HEK293 (cell line): ENCODE results near the gene ANO9.

ENCODE experiments used
- GLI4 ChIP-seq: fragments of 450-650 bp; formaldehyde crosslinking; IDR thresholded peaks from 2 replicates; pipeline ENCODE4 v1.5.1; 2016; ENCODE audit warnings: missing biosample characterization, missing genetic modification characterization
- KLF16 ChIP-seq: fragments of 450-650 bp; formaldehyde crosslinking; IDR thresholded peaks from 2 replicates; pipeline ENCODE4 v1.5.1; 2017; ENCODE audit warnings: missing biosample characterization, missing genetic modification characterization
- OVOL3 ChIP-seq: fragments of 450-650 bp; formaldehyde crosslinking; IDR thresholded peaks from 2 replicates; pipeline ENCODE4 v1.5.1; 2016; ENCODE audit warnings: missing biosample characterization, missing genetic modification characterization
- RBAK ChIP-seq: fragments of 450-650 bp; formaldehyde crosslinking; IDR thresholded peaks from 2 replicates; pipeline ENCODE4 v1.5.1; 2016; ENCODE audit warnings: missing biosample characterization, missing genetic modification characterization
- SP3 ChIP-seq: fragments of 450-650 bp; formaldehyde crosslinking; IDR thresholded peaks from 2 replicates; pipeline ENCODE4 v1.5.1; 2016; ENCODE audit warnings: missing biosample characterization, missing genetic modification characterization
- ZBTB7A ChIP-seq: fragments of 450-650 bp; formaldehyde crosslinking; IDR thresholded peaks from 2 replicates; pipeline ENCODE4 v1.5.1; 2016; ENCODE audit warnings: low read depth, missing biosample characterization, missing genetic modification characterization
- ZEB2 ChIP-seq: fragments of 450-650 bp; formaldehyde crosslinking; IDR thresholded peaks from 2 replicates; pipeline ENCODE4 v1.5.1; 2016; ENCODE audit warnings: missing biosample characterization, missing genetic modification characterization
- ZNF121 ChIP-seq: fragments of 450-650 bp; formaldehyde crosslinking; IDR thresholded peaks from 2 replicates; pipeline ENCODE4 v1.5.1; 2016; ENCODE audit warnings: missing biosample characterization, missing genetic modification characterization
- ZNF146 ChIP-seq: fragments of 450-650 bp; formaldehyde crosslinking; IDR thresholded peaks from 2 replicates; pipeline ENCODE4 v1.5.1; 2016; ENCODE audit warnings: missing biosample characterization, missing genetic modification characterization
- ZNF169 ChIP-seq: fragments of 450-650 bp; formaldehyde crosslinking; IDR thresholded peaks from 2 replicates; pipeline ENCODE4 v1.5.1; 2016; ENCODE audit warnings: missing biosample characterization, missing genetic modification characterization
- ZNF175 ChIP-seq: fragments of 450-650 bp; formaldehyde crosslinking; IDR thresholded peaks from 2 replicates; pipeline ENCODE4 v1.5.1; 2016; ENCODE audit warnings: missing biosample characterization, missing genetic modification characterization
- ZNF2 ChIP-seq: fragments of 450-650 bp; formaldehyde crosslinking; IDR thresholded peaks from 2 replicates; pipeline ENCODE4 v1.5.1; 2016; ENCODE audit warnings: missing biosample characterization, missing genetic modification characterization
- ZNF311 ChIP-seq: fragments of 450-650 bp; formaldehyde crosslinking; IDR thresholded peaks from 2 replicates; pipeline ENCODE4 v1.5.1; 2017; ENCODE audit warnings: missing biosample characterization, missing genetic modification characterization, borderline replicate concordance
- ZNF324 ChIP-seq: fragments of 450-650 bp; formaldehyde crosslinking; IDR thresholded peaks from 2 replicates; pipeline ENCODE4 v1.5.1; 2016; ENCODE audit warnings: missing biosample characterization, missing genetic modification characterization
- ZNF350 ChIP-seq: fragments of 450-650 bp; formaldehyde crosslinking; IDR thresholded peaks from 2 replicates; pipeline ENCODE4 v1.5.0; 2017; ENCODE audit warnings: missing biosample characterization, mild to moderate bottlenecking, missing genetic modification characterization
- ZNF394 ChIP-seq: fragments of 450-650 bp; formaldehyde crosslinking; IDR thresholded peaks from 2 replicates; pipeline ENCODE4 v1.5.1; 2016; ENCODE audit warnings: missing biosample characterization, missing genetic modification characterization, mild to moderate bottlenecking, moderate library complexity, borderline replicate concordance
- ZNF404 ChIP-seq: fragments of 450-650 bp; formaldehyde crosslinking; IDR thresholded peaks from 2 replicates; pipeline ENCODE4 v1.5.1; 2017; ENCODE audit warnings: missing biosample characterization, missing genetic modification characterization
- ZNF473 ChIP-seq: fragments of 450-650 bp; formaldehyde crosslinking; IDR thresholded peaks from 2 replicates; pipeline ENCODE4 v1.5.1; 2017; ENCODE audit warnings: missing biosample characterization, missing genetic modification characterization
- ZNF555 ChIP-seq: fragments of 450-650 bp; formaldehyde crosslinking; conservative IDR thresholded peaks from 2 replicates; pipeline ENCODE4 v1.5.1; 2017; ENCODE audit warnings: missing biosample characterization, mild to moderate bottlenecking, missing genetic modification characterization, inconsistent platforms
- ZNF600 ChIP-seq: fragments of 450-650 bp; formaldehyde crosslinking; IDR thresholded peaks from 2 replicates; pipeline ENCODE4 v1.5.1; 2016; ENCODE audit warnings: missing biosample characterization, missing genetic modification characterization
- ZNF626 ChIP-seq: fragments of 450-650 bp; sonication (Bioruptor Pico); formaldehyde crosslinking; IDR thresholded peaks from 2 replicates; pipeline ENCODE4 v1.5.1; 2018; ENCODE audit warnings: missing biosample characterization, missing genetic modification characterization, inconsistent platforms
- ZNF664 ChIP-seq: fragments of 450-650 bp; formaldehyde crosslinking; IDR thresholded peaks from 2 replicates; pipeline ENCODE4 v1.5.1; 2016; ENCODE audit warnings: missing biosample characterization, missing genetic modification characterization
- ZNF677 ChIP-seq: fragments of 450-650 bp; IDR thresholded peaks from 2 replicates; pipeline ENCODE4 v1.5.0; 2018; ENCODE audit warnings: missing biosample characterization, mild to moderate bottlenecking, missing genetic modification characterization, moderate library complexity
- ZNF747 ChIP-seq: fragments of 450-650 bp; formaldehyde crosslinking; IDR thresholded peaks from 2 replicates; pipeline ENCODE4 v1.5.1; 2016; ENCODE audit warnings: missing biosample characterization, missing genetic modification characterization
- ZNF776 ChIP-seq: fragments of 450-650 bp; formaldehyde crosslinking; IDR thresholded peaks from 2 replicates; pipeline ENCODE4 v1.5.0; 2017; ENCODE audit warnings: missing biosample characterization, missing genetic modification characterization, borderline replicate concordance
- ZNF791 ChIP-seq: fragments of 450-650 bp; formaldehyde crosslinking; IDR thresholded peaks from 2 replicates; pipeline ENCODE4 v1.5.1; 2016; ENCODE audit warnings: missing biosample characterization, missing genetic modification characterization
- ZSCAN23 ChIP-seq: fragments of 450-650 bp; formaldehyde crosslinking; IDR thresholded peaks from 2 replicates; pipeline ENCODE4 v1.5.1; 2016; ENCODE audit warnings: missing biosample characterization, missing genetic modification characterization
- TF ChIP-seq, protein P1 (sequence below): fragments of 450-650 bp; formaldehyde crosslinking; IDR thresholded peaks from 2 replicates; pipeline ENCODE4 v1.5.1; 2016; ENCODE audit warnings: missing biosample characterization, missing genetic modification characterization
- TF ChIP-seq, protein P2 (sequence below): fragments of 450-650 bp; formaldehyde crosslinking; IDR thresholded peaks from 2 replicates; pipeline ENCODE4 v1.5.1; 2017; ENCODE audit warnings: missing biosample characterization, missing genetic modification characterization
- TF ChIP-seq, protein P3 (sequence below): fragments of 450-650 bp; formaldehyde crosslinking; IDR thresholded peaks from 2 replicates; pipeline ENCODE4 v1.5.1; 2017; ENCODE audit warnings: missing biosample characterization, missing genetic modification characterization
- TF ChIP-seq, protein P4 (sequence below): fragments of 450-650 bp; formaldehyde crosslinking; IDR thresholded peaks from 2 replicates; pipeline ENCODE4 v1.5.0; 2017; ENCODE audit warnings: missing biosample characterization, missing genetic modification characterization, borderline replicate concordance
- TF ChIP-seq, protein P5 (sequence below): fragments of 450-650 bp; formaldehyde crosslinking; IDR thresholded peaks from 2 replicates; pipeline ENCODE4 v1.5.1; 2017; ENCODE audit warnings: missing biosample characterization, missing genetic modification characterization

The ANO9 gene

DNA sequence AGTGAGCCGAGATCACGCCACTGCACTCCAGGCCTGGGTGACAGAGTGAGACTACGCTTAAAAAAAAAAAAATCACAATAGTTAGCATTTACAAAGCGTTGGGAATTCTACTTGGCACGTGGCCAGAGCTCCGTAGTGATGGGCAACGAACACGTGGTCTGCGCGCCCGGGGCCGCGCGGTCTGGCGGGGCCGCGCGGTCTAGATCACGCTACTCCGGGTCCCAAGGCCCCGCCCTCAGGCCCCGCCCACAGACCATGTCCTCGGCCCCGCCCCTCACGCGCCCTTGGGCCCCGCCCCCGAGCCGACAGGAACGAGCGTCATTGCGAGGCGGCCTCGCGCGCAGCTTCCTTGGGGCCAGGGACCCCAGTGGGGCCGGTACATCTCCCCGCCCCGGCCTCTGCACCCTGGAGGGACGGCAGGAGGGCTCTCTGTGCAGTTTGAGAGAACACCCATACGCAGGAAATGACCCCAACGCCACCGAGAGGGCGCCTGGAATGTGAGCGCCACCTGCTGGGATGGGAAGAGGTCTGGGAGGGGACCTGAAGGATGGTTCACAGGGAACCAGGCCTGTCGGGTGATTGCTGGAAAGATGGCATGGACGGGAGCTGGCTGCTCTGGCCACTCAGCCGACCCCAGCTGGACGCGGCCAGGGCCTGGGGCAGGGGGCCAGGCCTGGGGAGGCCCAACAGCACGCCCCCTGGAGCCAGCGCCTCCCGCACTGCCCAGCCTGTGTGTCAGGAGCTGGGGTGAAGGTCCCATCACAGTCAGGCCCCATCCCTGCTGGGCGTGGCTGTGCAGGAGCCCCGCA lies 6.3 kb upstream of the ANO9 start (continued):
- TF ChIP-seq, protein P1, sequence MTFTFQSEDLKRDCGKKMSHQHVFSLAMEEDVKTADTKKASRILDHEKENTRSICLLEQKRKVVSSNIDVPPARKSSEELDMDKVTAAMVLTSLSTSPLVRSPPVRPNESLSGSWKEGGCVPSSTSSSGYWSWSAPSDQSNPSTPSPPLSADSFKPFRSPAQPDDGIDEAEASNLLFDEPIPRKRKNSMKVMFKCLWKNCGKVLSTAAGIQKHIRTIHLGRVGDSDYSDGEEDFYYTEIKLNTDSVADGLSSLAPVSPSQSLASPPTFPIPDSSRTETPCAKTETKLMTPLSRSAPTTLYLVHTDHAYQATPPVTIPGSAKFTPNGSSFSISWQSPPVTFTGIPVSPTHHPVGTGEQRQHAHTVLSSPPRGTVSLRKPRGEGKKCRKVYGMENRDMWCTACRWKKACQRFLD (tag by site-specific recombination), result no peak
- TF ChIP-seq ZNF121 (0 out of 2 replicates have a peak, but pooled peaks have one; percentile 15), ZNF350 (tag by site-specific recombination) (no peak), ZNF146 (tag by site-specific recombination) (no peak), ZNF394 (tag by site-specific recombination) (0 out of 2 replicates have a peak, but pooled peaks have one; percentile 49), ZNF404 (tag by site-specific recombination) (no peak), ZNF677 (tag by site-specific recombination) (no peak), ZNF791 (no peak), ZNF473 (tag by site-specific recombination) (no peak), ZNF776 (tag by site-specific recombination) (no peak), ZNF600 (no peak), KLF16 (tag by site-specific recombination) (peak; percentile 66; the same call in 1 of the 2 replicates), ZNF664 (no peak), GLI4 (tag by site-specific recombination) (no peak), ZBTB7A (tag by site-specific recombination) (peak; percentile 57; the same call in 1 of the 2 replicates), SP3 (tag by site-specific recombination) (peak; percentile 77), ZNF555 (tag by site-specific recombination) (no peak), ZNF175 (tag by site-specific recombination) (no peak), ZEB2 (peak; percentile 68), ZNF747 (tag by site-specific recombination) (no peak), ZNF626 (tag by site-specific recombination) (no peak), ZNF324 (no peak), ZNF2 (tag by site-specific recombination) (peak; percentile 54; the same call in 1 of the 2 replicates), ZNF169 (tag by site-specific recombination) (no peak), RBAK (no peak), OVOL3 (tag by site-specific recombination) (no peak), ZNF311 (tag by site-specific recombination) (no peak), ZSCAN23 (tag by site-specific recombination) (no peak)
- TF ChIP-seq, protein P2, sequence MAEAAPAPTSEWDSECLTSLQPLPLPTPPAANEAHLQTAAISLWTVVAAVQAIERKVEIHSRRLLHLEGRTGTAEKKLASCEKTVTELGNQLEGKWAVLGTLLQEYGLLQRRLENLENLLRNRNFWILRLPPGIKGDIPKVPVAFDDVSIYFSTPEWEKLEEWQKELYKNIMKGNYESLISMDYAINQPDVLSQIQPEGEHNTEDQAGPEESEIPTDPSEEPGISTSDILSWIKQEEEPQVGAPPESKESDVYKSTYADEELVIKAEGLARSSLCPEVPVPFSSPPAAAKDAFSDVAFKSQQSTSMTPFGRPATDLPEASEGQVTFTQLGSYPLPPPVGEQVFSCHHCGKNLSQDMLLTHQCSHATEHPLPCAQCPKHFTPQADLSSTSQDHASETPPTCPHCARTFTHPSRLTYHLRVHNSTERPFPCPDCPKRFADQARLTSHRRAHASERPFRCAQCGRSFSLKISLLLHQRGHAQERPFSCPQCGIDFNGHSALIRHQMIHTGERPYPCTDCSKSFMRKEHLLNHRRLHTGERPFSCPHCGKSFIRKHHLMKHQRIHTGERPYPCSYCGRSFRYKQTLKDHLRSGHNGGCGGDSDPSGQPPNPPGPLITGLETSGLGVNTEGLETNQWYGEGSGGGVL, result no peak
- TF ChIP-seq, protein P3, sequence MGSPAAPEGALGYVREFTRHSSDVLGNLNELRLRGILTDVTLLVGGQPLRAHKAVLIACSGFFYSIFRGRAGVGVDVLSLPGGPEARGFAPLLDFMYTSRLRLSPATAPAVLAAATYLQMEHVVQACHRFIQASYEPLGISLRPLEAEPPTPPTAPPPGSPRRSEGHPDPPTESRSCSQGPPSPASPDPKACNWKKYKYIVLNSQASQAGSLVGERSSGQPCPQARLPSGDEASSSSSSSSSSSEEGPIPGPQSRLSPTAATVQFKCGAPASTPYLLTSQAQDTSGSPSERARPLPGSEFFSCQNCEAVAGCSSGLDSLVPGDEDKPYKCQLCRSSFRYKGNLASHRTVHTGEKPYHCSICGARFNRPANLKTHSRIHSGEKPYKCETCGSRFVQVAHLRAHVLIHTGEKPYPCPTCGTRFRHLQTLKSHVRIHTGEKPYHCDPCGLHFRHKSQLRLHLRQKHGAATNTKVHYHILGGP (tag by site-specific recombination), result no peak
- TF ChIP-seq, protein P4, sequence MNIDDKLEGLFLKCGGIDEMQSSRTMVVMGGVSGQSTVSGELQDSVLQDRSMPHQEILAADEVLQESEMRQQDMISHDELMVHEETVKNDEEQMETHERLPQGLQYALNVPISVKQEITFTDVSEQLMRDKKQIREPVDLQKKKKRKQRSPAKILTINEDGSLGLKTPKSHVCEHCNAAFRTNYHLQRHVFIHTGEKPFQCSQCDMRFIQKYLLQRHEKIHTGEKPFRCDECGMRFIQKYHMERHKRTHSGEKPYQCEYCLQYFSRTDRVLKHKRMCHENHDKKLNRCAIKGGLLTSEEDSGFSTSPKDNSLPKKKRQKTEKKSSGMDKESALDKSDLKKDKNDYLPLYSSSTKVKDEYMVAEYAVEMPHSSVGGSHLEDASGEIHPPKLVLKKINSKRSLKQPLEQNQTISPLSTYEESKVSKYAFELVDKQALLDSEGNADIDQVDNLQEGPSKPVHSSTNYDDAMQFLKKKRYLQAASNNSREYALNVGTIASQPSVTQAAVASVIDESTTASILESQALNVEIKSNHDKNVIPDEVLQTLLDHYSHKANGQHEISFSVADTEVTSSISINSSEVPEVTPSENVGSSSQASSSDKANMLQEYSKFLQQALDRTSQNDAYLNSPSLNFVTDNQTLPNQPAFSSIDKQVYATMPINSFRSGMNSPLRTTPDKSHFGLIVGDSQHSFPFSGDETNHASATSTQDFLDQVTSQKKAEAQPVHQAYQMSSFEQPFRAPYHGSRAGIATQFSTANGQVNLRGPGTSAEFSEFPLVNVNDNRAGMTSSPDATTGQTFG (tag by site-specific recombination), result no peak
- TF ChIP-seq, protein P5, sequence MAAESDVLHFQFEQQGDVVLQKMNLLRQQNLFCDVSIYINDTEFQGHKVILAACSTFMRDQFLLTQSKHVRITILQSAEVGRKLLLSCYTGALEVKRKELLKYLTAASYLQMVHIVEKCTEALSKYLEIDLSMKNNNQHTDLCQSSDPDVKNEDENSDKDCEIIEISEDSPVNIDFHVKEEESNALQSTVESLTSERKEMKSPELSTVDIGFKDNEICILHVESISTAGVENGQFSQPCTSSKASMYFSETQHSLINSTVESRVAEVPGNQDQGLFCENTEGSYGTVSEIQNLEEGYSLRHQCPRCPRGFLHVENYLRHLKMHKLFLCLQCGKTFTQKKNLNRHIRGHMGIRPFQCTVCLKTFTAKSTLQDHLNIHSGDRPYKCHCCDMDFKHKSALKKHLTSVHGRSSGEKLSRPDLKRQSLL (tag by site-specific recombination), result no peak
